ENCODE results near the gene HPCAL1. TPM values are rescaled to one million over a fixed set of nuclear protein-coding genes. Genes with fewer than 3 reads are reported as not detected.
"Not testable (repeated sequence)": the region's sequence is repeated elsewhere in the genome, so short reads cannot be mapped to it uniquely, and the experiment has no call there.

The HPCAL1 gene
- total and polyA plus RNA-seq, 8 donors, result 14.0 to 571 (median 85.4) TPM

DNA sequence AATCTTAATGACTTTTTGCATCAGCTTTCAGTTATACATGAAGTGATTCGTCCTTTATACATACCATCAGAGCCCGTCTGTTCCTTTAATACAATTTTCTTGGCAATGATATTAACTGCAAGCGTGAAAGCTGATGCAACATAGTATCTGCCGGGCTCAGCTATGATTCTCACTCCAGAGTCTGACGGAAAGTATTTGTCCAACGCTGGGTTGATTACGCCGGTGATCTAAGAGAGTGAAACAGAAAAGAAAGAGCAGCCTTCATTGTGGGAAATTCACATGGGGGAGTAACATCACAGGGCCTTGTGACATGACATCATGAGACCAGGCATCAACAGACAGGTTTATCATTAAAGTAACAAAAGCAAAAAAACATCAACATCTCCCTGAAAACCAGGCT is 139.2 kb downstream of the HPCAL1 start:
- Histone ChIP-seq H3K36me3 (peaks cover 46 to 61% (median 58%) of the 10 kb centered on the region in 4 donors), H3K27ac (no peak overlapping the region), H3K4me3 (no peak overlapping the region), H3K4me1 (peaks cover 11 to 32% (median 18%) of the 10 kb centered on the region in 4 donors), H3K27me3 (no peaks in the 10 kb centered on the region), H3K9me3 (no peaks in the 10 kb centered on the region)
- DNase-seq, result no peak
- intact Hi-C loops (cut with DNase I; ENCODE audit: low total_unique reads), result loop anchor here (10.0 kb wide), 1 partner anchor 233 kb away; no protein-coding TSS in a partner anchor
- no peak for TF ChIP-seq POLR2A (IDR thresholded peaks at IDR 0.05)
- no peak for TF ChIP-seq POLR2AphosphoS5 (IDR thresholded peaks at IDR 0.05)
- TF ChIP-seq, protein P1, sequence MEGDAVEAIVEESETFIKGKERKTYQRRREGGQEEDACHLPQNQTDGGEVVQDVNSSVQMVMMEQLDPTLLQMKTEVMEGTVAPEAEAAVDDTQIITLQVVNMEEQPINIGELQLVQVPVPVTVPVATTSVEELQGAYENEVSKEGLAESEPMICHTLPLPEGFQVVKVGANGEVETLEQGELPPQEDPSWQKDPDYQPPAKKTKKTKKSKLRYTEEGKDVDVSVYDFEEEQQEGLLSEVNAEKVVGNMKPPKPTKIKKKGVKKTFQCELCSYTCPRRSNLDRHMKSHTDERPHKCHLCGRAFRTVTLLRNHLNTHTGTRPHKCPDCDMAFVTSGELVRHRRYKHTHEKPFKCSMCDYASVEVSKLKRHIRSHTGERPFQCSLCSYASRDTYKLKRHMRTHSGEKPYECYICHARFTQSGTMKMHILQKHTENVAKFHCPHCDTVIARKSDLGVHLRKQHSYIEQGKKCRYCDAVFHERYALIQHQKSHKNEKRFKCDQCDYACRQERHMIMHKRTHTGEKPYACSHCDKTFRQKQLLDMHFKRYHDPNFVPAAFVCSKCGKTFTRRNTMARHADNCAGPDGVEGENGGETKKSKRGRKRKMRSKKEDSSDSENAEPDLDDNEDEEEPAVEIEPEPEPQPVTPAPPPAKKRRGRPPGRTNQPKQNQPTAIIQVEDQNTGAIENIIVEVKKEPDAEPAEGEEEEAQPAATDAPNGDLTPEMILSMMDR (IDR thresholded peaks at IDR 0.05), result no peak
- no peak for TF ChIP-seq EP300 (IDR thresholded peaks at IDR 0.05)
- 87 to 95% (median 91%) methylated on average over 8 of the region's 8 CpGs for WGBS, 5 donors

- intact Hi-C loops (cut with DNase I; ENCODE audit: low total_unique reads), result loop anchor here (10.0 kb wide), 1 partner anchor 232 kb away; no protein-coding TSS in a partner anchor
- not testable (repeated sequence) for DNase-seq, H3K27me3 ChIP-seq, H3K4me3 ChIP-seq, H3K9me3 ChIP-seq, H3K27ac ChIP-seq
- Histone ChIP-seq H3K36me3 (peaks cover 46 to 61% (median 58%) of the 10 kb centered on the region in 4 donors), H3K4me1 (peaks cover 15 to 39% (median 25%) of the 10 kb centered on the region in 4 donors)
- WGBS, 5 donors, result 93 to 95% (median 94%) methylated on average over 2 of the region's 2 CpGs
Observed at GRCh38 chr2:10442469-10443126, 139.9 kb downstream of the HPCAL1 start.

- peaks cover 44 to 54% (median 54%) of the 10 kb centered on the region in 4 donors for H3K36me3 ChIP-seq
- no peaks in the 10 kb centered on the region for H3K9me3 ChIP-seq
- H3K4me1 ChIP-seq, result peaks cover 23 to 47% (median 35%) of the 10 kb centered on the region in 4 donors
- H3K4me3 ChIP-seq, result no peak overlapping the region
- H3K27me3 ChIP-seq, result no peaks in the 10 kb centered on the region
- DNase-seq, result no peak
- no peak for TF ChIP-seq EP300 (IDR thresholded peaks at IDR 0.05)
- TF ChIP-seq POLR2AphosphoS5 (IDR thresholded peaks at IDR 0.05), result no peak
- intact Hi-C loops (cut with DNase I; ENCODE audit: low total_unique reads), result loop anchor here (10.0 kb wide), 1 partner anchor 230 kb away; no protein-coding TSS in a partner anchor
- 78 to 86% (median 81%) methylated on average over 5 of the region's 5 CpGs for WGBS, 5 donors
- no peak overlapping the region for H3K27ac ChIP-seq
Observed at GRCh38 chr2:10444463-10444862, 141.8 kb downstream of the HPCAL1 start.

DNA sequence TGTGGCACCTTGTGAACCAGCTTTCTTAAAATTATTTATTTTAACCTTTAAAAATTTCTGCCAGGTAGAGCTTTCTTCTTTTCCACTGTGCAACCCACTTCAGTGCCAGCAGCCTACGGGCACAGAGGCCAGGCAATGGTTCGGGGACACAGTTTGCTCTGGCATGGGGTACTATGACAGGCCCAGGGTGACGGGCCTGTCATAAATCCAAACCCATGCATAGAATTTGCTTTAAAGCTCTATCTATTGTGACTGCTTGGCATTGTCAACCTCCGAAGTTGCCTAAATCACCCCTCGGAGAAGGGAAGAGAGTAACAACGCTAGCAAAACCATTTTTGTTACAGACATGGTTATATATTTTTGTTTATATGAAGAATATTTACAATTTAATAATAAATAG is 143.9 kb downstream of the HPCAL1 start:
- Histone ChIP-seq H3K27me3 (no peaks in the 10 kb centered on the region), H3K27ac (peak overlapping the region in 3 of 5 donors; percentile 86 to 99 (median 98)), H3K9me3 (no peaks in the 10 kb centered on the region), H3K4me1 (peaks cover 32 to 61% (median 44%) of the 10 kb centered on the region in 4 donors), H3K4me3 (peak overlapping the region in 3 of 4 donors; percentile 65 to 68 (median 68)), H3K36me3 (peaks cover 24 to 33% (median 32%) of the 10 kb centered on the region in 4 donors)
- DNase-seq, result no peak
- no peak for TF ChIP-seq POLR2A (IDR thresholded peaks at IDR 0.05)
- TF ChIP-seq, protein P1 (IDR thresholded peaks at IDR 0.05), result no peak
- no peak for TF ChIP-seq POLR2AphosphoS5 (IDR thresholded peaks at IDR 0.05)
- no peak for TF ChIP-seq EP300 (IDR thresholded peaks at IDR 0.05)
- WGBS, 5 donors, result 40 to 73% (median 63%) methylated on average over 6 of the region's 6 CpGs
- intact Hi-C loops (cut with DNase I; ENCODE audit: low total_unique reads), result loop anchor here (10.0 kb wide), 1 partner anchor 228 kb away; no protein-coding TSS in a partner anchor

- no peaks in the 10 kb centered on the region for H3K27me3 ChIP-seq
- intact Hi-C loops (cut with DNase I; ENCODE audit: low total_unique reads), result loop anchor here (10.0 kb wide), 1 partner anchor 227 kb away; no protein-coding TSS in a partner anchor
- H3K36me3 ChIP-seq, result peaks cover 16 to 25% (median 24%) of the 10 kb centered on the region in 4 donors
- WGBS, 5 donors, result 2 to 4% (median 2%) methylated on average over 30 to 32 of the region's 32 CpGs
- H3K9me3 ChIP-seq, result no peaks in the 10 kb centered on the region
- TF ChIP-seq EP300 (IDR thresholded peaks at IDR 0.05) (no peak), POLR2A (IDR thresholded peaks at IDR 0.05) (no peak), POLR2AphosphoS5 (IDR thresholded peaks at IDR 0.05) (no peak)
- TF ChIP-seq, protein P1 (IDR thresholded peaks at IDR 0.05), result peak in 1 of 7 experiments; percentile 6
- H3K4me1 ChIP-seq, result peaks cover 32 to 68% (median 49%) of the 10 kb centered on the region in 4 donors
- peak overlapping the region; percentile 65 to 70 (median 68) for H3K4me3 ChIP-seq
- peak in 1 of 2 donors; percentile 74 for DNase-seq
- H3K27ac ChIP-seq, result peak overlapping the region; percentile 86 to 99 (median 98)
Observed at GRCh38 chr2:10447300-10447894, 144.7 kb downstream of the HPCAL1 start.
